VCaP (cell line): ENCODE measurements around the gene NRP1.

Source experiments
- H3K27ac ChIP-seq: fragments of 450-650 bp; 2 replicates; pipeline ENCODE4 v1.5.1; 2017
- TF ChIP-seq, protein P1 (sequence below): fragments of 450-650 bp; conservative IDR thresholded peaks from 2 replicates; pipeline ENCODE4 v1.5.1; 2017; ENCODE audit warnings: mild to moderate bottlenecking, moderate library complexity

Gene NRP1

DNA sequence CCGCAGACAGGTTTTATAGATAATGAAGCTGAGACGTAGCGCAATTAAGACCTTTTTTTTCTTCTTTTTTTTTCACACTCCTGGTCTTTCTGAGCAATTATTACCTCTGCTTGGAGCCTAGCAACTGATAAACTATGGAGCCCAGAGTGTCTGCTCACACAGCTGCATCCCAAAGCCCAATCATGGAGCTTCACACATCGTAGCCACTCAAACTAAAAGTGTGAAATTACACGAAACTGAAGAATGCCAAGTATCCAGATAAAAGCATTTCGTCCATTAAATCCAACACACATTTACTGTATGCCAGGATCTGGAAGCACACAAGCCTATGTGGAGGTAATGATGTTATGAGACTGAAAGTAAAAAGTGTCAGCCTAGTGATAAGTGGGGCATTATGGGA, 97.6 kb downstream of the NRP1 start:
- no peak overlapping the region for H3K27ac ChIP-seq
- TF ChIP-seq, protein P1, sequence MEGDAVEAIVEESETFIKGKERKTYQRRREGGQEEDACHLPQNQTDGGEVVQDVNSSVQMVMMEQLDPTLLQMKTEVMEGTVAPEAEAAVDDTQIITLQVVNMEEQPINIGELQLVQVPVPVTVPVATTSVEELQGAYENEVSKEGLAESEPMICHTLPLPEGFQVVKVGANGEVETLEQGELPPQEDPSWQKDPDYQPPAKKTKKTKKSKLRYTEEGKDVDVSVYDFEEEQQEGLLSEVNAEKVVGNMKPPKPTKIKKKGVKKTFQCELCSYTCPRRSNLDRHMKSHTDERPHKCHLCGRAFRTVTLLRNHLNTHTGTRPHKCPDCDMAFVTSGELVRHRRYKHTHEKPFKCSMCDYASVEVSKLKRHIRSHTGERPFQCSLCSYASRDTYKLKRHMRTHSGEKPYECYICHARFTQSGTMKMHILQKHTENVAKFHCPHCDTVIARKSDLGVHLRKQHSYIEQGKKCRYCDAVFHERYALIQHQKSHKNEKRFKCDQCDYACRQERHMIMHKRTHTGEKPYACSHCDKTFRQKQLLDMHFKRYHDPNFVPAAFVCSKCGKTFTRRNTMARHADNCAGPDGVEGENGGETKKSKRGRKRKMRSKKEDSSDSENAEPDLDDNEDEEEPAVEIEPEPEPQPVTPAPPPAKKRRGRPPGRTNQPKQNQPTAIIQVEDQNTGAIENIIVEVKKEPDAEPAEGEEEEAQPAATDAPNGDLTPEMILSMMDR, result no peak

DNA sequence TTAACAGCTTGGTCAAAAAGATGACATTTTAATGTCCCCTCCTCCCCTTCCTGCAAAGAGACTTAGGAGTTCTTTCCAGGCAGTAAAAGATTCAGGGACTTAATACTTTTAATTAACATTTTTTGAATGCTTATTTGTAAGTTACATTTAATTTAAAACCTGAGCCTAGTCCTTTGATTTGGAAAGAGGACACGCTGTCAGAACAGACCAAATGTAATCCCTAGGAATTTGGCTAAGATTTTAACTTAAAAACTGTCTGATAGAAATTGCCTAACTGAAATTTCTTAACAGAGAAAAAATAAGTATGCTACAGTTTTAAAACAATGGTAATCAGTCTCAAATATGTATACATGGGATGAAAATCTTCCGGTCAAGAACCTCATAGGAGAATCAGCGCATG, 98.5 kb downstream of the NRP1 start:
- no peak overlapping the region for H3K27ac ChIP-seq
- TF ChIP-seq, protein P1, result no peak

DNA sequence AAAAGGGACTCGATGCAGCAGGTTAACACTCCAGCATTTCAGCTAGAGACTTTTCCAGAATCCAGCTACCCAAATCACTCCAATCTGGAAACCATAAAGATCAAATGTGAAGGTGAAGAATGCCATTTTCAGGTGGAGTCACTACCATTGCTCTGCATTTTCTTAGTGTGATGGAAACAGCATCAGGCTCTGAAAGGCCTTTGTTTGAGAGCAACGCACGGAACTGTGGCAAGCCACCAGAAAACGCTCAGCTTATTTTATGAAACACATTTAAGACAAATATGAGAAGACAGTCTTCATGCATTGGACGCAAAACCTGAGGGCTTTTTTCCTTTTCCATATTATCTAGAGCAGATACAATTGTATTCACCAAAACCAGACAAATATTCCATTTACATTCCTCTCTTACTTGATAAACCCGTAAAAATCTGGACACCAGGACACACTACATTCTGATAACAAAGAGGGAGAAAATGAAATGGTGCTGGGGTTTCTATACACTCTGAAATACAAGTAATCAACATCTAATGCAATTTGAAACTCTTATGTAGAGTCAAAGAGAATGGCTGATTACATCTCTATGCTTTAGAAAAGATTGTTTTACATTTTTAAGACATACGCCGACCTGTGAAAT, 99.1 kb downstream of the NRP1 start:
- no peak overlapping the region for H3K27ac ChIP-seq
- TF ChIP-seq, protein P1, result no peak

DNA sequence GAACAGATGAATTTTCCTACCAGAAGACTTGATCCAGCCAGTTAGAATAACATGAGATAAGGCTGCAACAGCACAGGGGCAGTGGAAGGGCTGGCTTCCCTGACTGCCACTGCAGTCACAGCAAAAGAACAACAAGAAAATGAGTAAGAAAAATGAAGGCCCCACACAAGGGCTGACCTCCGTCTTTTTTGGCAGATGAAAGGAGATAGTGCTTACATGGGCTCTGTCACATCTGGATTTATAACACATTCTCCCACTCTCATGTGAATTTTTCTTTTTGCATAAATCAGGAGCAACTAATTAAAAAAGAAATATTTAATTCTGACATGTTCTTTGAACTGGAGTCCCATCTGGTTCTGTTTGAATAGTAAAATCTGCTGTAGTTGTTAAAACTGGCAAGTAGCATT, 99.6 kb downstream of the NRP1 start:
- no peak overlapping the region for H3K27ac ChIP-seq
- TF ChIP-seq, protein P1, result no peak

DNA sequence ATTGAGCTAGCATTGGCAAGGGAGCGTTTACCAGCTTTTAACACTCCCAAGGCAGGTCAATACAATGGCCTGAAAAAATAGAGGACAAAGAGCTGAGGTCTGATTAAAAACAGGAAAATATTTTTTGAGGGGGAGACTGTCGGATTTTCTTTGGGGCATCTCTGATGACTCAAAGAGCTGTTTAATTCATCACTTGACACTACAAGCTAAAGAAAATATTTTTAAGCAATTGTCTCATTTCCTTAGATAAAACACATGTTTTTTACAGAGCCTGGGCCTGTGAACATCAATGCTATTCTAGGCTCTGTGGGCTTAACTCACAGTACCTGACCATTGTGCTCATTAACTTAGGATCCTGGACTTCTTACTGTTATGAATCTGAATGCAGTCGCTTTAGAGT, 100.8 kb downstream of the NRP1 start:
- no peak overlapping the region for H3K27ac ChIP-seq
- TF ChIP-seq, protein P1, result no peak

DNA sequence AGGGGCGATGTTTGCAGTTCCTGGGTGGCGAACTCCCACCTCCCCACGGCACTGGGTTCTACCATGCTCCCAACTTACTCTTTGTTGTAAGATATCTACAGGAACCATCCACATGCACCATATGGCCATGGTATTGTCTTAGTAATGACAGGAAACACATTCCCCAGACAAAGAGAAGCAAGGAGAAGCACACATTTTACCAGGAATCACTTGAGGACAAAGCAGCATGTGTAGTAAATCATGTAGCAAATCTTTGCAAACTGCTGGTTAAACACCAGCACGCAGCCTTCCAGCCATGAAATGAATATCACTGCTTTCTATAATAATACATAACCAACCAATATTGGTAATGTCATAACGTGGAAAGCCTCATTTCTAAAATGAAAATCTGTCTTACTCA, 101.2 kb downstream of the NRP1 start:
- TF ChIP-seq, protein P1, result no peak
- no peak overlapping the region for H3K27ac ChIP-seq

DNA sequence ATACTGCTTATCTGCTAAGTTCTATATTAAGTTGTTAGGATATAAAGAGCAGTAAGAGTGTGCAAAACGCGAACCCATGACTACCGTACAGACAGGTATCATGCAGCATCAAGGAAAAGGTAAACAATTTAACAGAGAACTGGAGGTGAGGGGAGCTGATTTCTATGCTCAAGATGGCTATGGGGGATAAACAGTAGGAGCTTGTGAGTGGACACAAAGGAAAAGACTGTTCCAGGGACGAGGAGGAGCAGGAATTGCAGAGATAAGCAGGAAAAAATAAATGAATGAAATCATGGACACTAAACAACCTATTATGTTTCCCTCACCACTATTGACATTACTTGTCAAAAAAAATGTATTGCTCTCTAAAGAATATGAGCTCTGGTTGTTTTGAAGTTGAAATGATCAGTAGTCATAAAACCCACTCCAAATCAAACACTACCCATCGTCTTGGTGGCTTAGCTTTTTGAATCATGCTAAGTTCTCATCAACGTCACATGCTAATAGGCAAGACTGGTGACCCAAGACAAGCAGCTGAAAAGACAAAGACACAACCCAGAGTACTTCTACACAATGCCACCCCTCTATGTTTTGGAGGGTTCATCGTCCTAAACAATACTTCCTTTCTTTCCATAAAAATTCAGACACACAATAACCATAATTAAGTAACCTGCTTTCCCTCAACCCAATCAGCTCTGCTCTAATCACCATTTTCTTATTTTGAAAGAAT, 102.7 kb downstream of the NRP1 start:
- no peak overlapping the region for H3K27ac ChIP-seq
- TF ChIP-seq, protein P1, result no peak
